NCI-H345 (cell line): ENCODE data around the gene LMAN2.
"Not testable (repeated sequence)": the region's sequence is repeated elsewhere in the genome, so short reads cannot be mapped to it uniquely, and the experiment has no call there.

Experiments used
- DNase-seq: peaks from one replicate; lab custom pipeline; 2025; lab: John Stamatoyannopoulos, UW

Gene LMAN2

GRCh38 chr5:177346820-177347219 is 4.6 kb downstream of the LMAN2 start:
- no peak for DNase-seq

DNA sequence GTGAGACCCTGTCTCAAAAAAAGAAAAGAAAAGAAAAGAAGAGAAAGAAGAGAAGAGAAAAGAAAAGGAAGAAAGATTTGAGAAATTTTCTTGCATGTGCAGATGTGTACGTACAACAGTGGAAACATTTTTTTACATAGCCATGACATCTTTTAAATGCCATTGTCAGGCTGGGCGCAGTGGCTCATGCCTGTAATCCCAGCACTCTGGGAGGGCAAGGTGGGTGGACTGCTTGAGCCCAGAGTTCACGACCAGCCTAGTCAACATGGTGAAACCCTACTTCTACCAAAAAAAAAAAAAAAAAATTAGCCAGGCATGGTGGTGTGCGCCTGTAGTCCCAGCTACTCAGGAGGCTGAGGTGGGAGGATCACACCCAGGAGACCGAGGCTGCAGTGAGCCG is 6.6 kb downstream of the LMAN2 start:
- DNase-seq, result no peak

DNA sequence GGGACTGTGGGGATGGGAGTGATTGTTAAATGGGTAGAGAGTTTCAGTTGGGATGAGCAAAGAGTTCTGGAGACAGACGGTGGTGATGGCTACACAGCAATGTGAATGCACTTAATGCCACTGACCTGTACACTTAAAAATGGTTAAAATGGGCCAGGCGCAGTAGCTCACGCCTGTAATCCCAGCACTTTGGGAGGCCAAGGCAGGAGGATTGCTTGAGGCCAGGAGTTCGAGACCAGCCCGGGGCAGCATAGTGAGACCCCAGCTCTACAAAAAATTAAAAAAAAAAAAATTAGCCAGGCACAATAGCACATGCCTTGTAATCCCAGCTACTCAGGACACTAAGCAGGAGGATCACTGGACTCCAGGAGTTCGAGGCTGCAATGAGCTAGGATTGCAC is 7.7 kb downstream of the LMAN2 start:
- DNase-seq, result no peak

DNA sequence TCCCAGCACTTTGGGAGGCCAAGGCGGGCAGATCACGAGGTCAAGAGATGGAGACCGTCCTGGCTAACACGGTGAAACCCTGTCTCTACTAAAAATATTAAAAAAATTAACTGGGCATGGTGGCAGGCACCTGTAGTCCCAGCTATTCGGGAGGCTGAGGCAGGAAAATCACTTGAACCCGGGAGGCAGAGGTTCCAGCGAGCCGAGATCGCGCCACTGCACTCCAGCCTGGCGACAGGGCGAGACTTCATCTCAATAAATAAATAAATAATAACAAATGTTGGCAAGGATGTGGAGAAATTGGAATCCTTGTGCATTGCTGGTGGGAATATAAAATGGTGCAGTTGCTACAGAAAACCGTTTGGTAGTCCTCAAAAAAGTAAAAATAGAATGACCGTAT is 8.5 kb downstream of the LMAN2 start:
- DNase-seq, result not testable (repeated sequence)

- no peak for DNase-seq
These were observed 12.3 kb downstream of the LMAN2 start for GRCh38 chr5:177339107-177339638.

GRCh38 chr5:177338251-177339106 is 13.0 kb downstream of the LMAN2 start:
- DNase-seq, result no peak

- DNase-seq, result no peak
These were observed 14.6 kb downstream of the LMAN2 start for GRCh38 chr5:177336603-177337494.

- no peak for DNase-seq
These were observed 15.4 kb downstream of the LMAN2 start for GRCh38 chr5:177336112-177336511.

DNA sequence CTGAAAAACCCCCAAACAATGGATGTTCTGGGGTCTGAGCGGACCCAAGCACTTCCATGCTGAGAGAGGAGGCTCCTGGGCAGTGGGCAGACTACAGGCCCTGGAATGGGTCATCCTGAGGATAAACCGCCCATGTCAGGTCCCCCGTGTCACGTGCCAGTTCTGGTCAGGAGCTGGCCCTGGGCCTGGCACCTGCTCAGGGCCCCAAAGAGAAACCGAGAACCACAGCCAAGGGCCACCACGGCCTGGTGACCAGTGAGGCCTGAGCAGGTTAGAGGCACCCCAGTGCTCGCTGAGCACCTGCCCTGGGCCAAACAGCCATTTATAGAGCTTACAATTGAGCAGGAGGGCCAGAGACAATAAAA is 15.8 kb downstream of the LMAN2 start:
- no peak for DNase-seq

DNA sequence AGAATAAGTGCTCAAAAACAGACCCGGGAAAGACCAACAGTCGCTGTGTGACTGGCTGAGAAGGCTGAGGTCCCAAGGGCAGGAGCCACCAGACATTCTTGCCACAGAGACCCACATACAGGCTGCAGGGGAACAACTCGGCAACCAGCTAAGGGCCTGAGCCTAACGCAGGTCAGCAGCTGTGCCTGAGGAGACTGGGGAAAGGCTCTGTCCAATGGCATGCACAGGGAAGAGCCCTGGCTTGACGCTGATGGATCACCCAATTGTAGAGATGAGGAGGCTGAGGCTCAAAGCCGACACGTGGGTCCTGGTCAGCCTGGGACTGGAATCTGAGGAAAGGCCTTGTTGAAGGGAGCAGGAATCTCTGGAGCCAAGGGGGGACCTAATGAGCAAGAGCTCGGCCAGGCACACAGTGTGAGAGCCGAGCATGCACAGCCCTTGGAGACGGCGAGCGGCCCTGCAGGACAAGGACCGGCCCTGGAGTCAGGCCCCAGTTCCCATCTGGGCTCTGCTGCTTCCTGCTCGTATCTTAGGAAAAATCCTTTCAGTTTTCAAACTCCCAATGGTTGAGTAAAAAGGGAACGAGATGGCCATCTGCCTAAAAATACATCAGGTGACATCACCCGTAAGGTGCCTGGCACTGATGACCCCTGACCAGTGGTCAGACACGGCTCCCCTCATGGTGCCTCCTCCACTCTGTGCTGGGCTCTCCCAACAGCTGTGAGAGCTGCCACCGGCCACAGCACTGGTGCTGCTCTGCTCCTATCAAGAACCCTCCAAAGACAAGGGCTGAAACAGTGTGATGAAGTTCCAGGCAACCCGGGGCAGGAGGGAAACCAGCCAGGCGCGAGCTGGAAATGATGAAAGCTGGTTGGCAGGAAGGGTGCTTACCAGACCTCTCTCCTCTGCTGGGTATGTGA is 16.4 kb downstream of the LMAN2 start:
- DNase-seq, result no peak

DNA sequence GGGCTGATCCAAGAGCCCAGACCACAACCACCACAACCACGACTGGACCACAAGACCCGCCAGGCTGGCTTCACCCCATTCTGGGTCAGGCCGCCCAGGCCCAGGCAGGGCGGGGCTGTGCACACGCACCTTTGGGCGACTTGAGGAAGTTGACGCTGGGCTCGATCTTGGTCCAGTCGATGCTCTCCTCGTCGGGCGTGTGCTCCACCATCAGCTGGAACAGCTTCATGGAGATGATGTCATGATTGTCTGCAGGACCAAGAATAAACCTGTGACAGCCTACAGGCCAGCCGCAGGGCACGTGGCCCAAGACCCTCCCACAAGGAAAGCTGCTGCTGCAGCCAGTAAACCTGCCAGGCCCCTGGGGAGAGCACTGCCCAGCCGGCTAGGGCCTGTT is 17.3 kb downstream of the LMAN2 start:
- DNase-seq, result no peak

GRCh38 chr5:177333420-177334154 is 17.9 kb downstream of the LMAN2 start:
- DNase-seq, result no peak

DNA sequence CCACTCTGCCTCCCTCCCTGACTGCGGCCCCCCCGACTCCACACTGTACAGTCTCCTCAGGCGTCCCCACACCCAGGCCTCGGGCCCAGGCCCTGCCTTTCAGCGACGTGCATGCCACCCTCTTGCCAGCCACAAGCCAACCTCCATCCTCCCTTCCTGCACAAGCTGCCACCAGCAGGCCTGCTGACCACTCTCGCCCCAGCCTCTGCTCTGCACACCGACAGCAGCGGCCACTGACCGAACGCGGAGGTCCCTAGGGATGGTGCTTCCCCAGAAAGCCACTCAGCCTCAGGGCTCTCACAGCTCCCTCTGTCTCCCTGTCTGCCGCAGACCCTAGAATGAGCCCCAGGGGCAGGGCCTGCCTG is 18.6 kb downstream of the LMAN2 start:
- DNase-seq, result no peak

DNA sequence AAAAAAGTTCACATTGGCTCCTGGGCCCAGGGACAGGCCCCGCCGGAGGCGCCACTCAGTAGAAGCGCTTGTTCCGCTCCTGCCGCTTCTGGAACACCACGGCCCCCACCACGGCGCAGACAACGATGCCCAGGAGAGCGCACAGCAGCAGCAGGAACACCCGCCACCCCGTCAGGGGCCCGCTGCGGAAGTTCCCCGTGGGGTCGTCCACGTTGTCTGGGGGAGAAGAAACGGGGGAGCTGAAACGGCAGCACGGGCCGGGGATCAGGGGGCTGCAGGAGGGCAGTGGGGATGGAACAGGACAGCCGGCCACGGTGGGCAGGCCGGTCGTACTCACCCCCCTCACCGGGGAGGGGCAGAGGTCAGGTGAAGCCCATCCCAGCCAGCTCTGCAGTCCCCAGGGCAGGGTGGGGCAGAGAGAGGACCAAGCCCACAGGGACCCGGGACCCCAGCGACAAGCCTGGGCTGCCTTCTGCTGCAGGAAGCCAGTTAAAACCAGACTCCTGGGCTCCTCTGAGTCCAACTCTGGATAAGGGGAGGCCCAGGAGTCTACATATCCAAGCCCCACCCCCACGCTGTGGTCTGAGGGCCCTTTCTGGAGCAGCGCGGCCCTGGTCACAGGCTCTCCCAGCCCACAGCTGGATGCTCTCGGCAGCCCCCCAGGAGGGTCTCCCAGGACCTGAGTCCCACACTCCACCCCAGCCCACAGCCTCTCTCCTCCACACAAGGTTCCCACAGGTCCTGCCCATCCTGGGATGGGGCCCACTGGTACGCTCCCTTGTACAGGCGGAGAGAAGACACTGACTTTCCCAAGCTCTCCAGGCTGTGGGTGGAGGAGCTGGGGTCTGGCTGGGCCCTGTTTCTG is 19.2 kb downstream of the LMAN2 start:
- DNase-seq, result no peak

DNA sequence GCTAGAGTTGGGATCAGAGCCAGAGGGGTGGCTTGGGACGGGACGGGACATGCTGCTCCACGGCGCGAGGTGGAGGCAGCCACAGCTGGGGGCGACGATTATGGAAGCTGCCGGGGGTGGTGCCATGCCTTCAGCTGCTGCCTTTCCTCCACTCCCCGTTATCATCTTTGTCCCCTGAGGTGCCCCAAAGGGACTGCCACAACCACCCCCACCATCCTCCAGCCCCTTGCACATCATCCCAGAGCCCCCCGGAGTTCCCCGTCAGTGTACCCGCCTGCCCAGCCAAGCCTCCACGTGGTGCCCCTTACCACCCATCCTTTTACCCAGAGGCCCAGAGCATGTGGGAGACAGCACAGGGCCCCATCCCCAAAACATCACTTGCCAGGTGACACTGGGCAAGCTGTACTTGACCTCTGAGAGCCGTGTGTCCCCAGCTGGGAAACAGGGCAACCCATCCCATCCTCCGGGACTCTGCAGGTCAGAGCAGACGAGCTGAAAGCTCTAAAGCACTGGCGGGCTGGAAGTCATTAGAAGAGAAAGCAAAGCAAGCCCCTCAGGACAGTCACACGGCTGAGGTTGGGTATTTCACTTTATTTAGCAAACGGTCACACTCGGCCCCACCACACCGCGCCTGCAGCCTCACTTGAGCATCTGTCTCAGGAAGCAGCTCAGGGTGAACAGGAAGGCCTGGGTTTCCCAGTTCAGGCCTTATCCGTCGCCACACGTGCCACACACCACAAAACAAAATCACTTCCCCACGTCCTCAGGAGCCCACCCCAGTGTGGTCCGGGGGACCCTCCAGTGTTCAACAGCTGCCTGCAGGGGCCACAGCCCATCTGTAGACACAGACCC is 20.3 kb downstream of the LMAN2 start:
- DNase-seq, result no peak

DNA sequence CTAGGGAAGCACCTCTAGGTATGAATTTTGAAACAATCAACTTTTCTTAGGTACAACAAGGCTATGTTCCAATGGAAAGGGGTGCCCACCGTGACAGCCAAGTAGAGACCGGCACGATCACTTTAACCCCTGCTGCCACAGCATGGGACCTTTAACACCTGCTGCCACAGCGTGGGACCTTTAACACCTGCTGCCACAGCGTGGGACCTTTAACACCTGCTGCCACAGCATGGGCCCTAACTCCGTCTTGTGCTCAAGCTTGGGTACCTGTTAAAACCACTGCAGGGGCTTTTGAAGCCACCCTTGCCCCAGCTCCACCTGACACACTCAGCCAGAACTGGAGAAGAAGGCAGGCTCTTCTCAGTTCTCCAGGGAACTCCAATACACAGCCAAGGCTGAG is 21.6 kb downstream of the LMAN2 start:
- DNase-seq, result peak; percentile 64

GRCh38 chr5:177328545-177329231 is 22.8 kb downstream of the LMAN2 start:
- no peak for DNase-seq
